ENCODE data around the gene CEP290.

CEP290 gene

DNA sequence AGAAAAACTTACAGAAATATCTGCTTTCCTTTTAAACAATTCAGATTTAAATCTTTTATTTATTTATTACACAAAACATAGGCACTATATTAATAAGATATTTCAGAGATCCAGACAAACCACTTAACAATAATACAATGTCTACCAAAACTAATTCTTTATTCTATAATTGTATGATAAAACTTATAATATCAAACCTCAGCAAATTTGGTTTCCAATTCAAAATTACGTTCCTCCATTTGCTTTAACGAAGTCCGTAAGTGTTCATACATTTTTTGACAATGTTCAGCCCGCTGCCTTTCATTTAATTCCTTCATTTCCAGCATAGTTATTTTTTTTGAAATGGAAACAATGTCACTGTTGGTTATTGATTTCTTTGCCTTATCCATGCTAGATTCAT lies 48.3 kb downstream of the CEP290 start:
- Histone ChIP-seq H2AFZ (ENCODE audit: insufficient read depth, low read length, poor library complexity) (no peak overlapping the region), H3K4me1 (ENCODE audit: control insufficient read depth in 1 of 2, insufficient read depth in 2 of 2, low read length in 2 of 2) (no peaks in the 10 kb centered on the region), H3K27me3 (ENCODE audit: insufficient read depth, low read length) (no peaks in the 10 kb centered on the region), H3K36me3 (ENCODE audit: control insufficient read depth in 1 of 2, insufficient read depth in 2 of 2, low read length in 2 of 2) (peaks cover 0 to 2% of the 10 kb centered on the region in 2 experiments), H3K4me3 (ENCODE audit: low read depth, low read length) (no peak overlapping the region), H3K79me2 (ENCODE audit: control insufficient read depth, insufficient read depth, low read length, poor library complexity) (no peaks in the 10 kb centered on the region), H3K4ac (ENCODE audit: low read depth, low read length) (no peak overlapping the region), H2AK5ac (ENCODE audit: low read length) (no peak overlapping the region), H4K8ac (ENCODE audit: low read depth, low read length) (no peak overlapping the region), H2BK5ac (ENCODE audit: low read depth, low read length, poor library complexity) (no peak overlapping the region), H3K9ac (ENCODE audit: low read length) (no peak overlapping the region), H4K12ac (ENCODE audit: low read depth, low read length) (no peak overlapping the region), H2BK120ac (ENCODE audit: insufficient read depth, low read length, poor library complexity) (no peak overlapping the region), H3K79me1 (ENCODE audit: low read length) (no peaks in the 10 kb centered on the region), H3K4me2 (ENCODE audit: low read length) (no peak overlapping the region), H3K18ac (ENCODE audit: low read length) (no peak overlapping the region), H3K14ac (ENCODE audit: low read length) (no peak overlapping the region), H3K27ac (ENCODE audit: low read depth, low read length) (no peak overlapping the region), H4K91ac (ENCODE audit: low read depth, low read length) (no peak overlapping the region), H3K9me3 (ENCODE audit: insufficient read depth, low read depth, low read length) (no peaks in the 10 kb centered on the region), H2BK12ac (ENCODE audit: low read length) (no peak overlapping the region), H3K23ac (ENCODE audit: low read length) (no peak overlapping the region)
- WGBS (ENCODE audit: extremely low coverage, insufficient coverage, insufficient read length) = no CpG with 5 or more reads among the region's 4 CpGs
- DNase-seq = no peak

DNA sequence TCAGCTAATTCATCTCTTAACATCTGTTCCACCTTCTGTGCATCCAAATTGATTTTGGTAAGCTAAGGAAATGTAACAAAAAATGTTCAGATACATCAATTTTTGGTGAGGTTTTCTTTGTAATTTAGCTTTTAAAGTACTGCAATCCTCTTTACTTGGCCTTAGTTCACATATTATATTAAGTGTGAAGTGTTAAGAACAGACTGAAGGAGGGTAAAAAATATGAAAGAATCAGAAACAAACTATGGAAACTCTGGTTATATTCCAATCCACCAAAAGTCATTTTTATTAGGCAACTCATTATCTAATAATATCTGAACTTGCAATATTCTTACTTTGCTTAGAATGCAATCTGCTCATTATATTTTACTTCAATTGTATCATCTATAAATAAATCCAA lies 49.1 kb downstream of the CEP290 start:
- H3K4me1 ChIP-seq (ENCODE audit: control insufficient read depth in 1 of 2, insufficient read depth in 2 of 2, low read length in 2 of 2) = no peaks in the 10 kb centered on the region
- H3K79me2 ChIP-seq (ENCODE audit: control insufficient read depth, insufficient read depth, low read length, poor library complexity) = no peaks in the 10 kb centered on the region

DNA sequence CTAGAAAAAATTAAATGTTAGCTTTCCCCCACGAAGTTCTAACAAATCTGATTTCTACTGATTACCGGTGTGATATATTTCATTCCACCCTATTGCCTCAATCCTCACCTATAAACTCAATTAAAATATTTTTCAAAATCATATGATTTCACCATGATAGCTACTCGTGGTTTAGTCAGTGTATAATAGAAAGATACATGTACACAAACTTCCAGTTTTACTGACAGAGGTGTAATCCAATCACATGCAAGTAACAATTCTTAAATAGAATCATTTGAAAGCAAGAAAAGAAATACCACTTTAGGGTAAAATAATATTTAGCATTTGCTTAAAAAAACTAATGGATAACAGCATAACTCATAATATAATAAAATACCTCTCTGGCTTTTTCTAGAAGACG lies 57.7 kb downstream of the CEP290 start:
- Histone ChIP-seq H4K91ac (ENCODE audit: low read depth, low read length) (no peak overlapping the region), H3K27ac (ENCODE audit: low read depth, low read length) (no peak overlapping the region), H2BK5ac (ENCODE audit: low read depth, low read length, poor library complexity) (no peak overlapping the region), H3K79me2 (ENCODE audit: control insufficient read depth, insufficient read depth, low read length, poor library complexity) (no peaks in the 10 kb centered on the region), H2AK5ac (ENCODE audit: low read length) (no peak overlapping the region), H3K4me2 (ENCODE audit: low read length) (no peak overlapping the region), H3K36me3 (ENCODE audit: control insufficient read depth in 1 of 2, insufficient read depth in 2 of 2, low read length in 2 of 2) (peaks cover 0 to 4% of the 10 kb centered on the region in 2 experiments), H3K4me1 (ENCODE audit: control insufficient read depth in 1 of 2, insufficient read depth in 2 of 2, low read length in 2 of 2) (no peaks in the 10 kb centered on the region), H4K8ac (ENCODE audit: low read depth, low read length) (no peak overlapping the region), H2BK12ac (ENCODE audit: low read length) (no peak overlapping the region), H3K4me3 (ENCODE audit: low read depth, low read length) (no peak overlapping the region), H3K23ac (ENCODE audit: low read length) (no peak overlapping the region), H2AFZ (ENCODE audit: insufficient read depth, low read length, poor library complexity) (no peak overlapping the region), H4K12ac (ENCODE audit: low read depth, low read length) (no peak overlapping the region), H3K18ac (ENCODE audit: low read length) (no peak overlapping the region), H3K4ac (ENCODE audit: low read depth, low read length) (no peak overlapping the region), H3K79me1 (ENCODE audit: low read length) (no peaks in the 10 kb centered on the region), H3K9me3 (ENCODE audit: insufficient read depth, low read depth, low read length) (no peaks in the 10 kb centered on the region), H3K9ac (ENCODE audit: low read length) (no peak overlapping the region), H3K27me3 (ENCODE audit: insufficient read depth, low read length) (no peaks in the 10 kb centered on the region), H2BK120ac (ENCODE audit: insufficient read depth, low read length, poor library complexity) (no peak overlapping the region), H3K14ac (ENCODE audit: low read length) (no peak overlapping the region)
- no peak for DNase-seq
- WGBS (ENCODE audit: extremely low coverage, insufficient coverage, insufficient read length) = no CpG with 5 or more reads among the region's 4 CpGs

More for the DNA sequence above, 49.1 kb downstream of the CEP290 start:
- no peak overlapping the region for H3K23ac ChIP-seq (ENCODE audit: low read length)
- H3K27ac ChIP-seq (ENCODE audit: low read depth, low read length) = no peak overlapping the region
- H2BK5ac ChIP-seq (ENCODE audit: low read depth, low read length, poor library complexity) = no peak overlapping the region
- no peak overlapping the region for H2BK120ac ChIP-seq (ENCODE audit: insufficient read depth, low read length, poor library complexity)
- no peak for DNase-seq
- no peak overlapping the region for H4K8ac ChIP-seq (ENCODE audit: low read depth, low read length)
- H4K12ac ChIP-seq (ENCODE audit: low read depth, low read length) = no peak overlapping the region
- H3K79me1 ChIP-seq (ENCODE audit: low read length) = no peaks in the 10 kb centered on the region
- H3K14ac ChIP-seq (ENCODE audit: low read length) = no peak overlapping the region
- H4K91ac ChIP-seq (ENCODE audit: low read depth, low read length) = no peak overlapping the region
- no peaks in the 10 kb centered on the region for H3K9me3 ChIP-seq (ENCODE audit: insufficient read depth, low read depth, low read length)
- no peak overlapping the region for H2BK12ac ChIP-seq (ENCODE audit: low read length)
- H2AK5ac ChIP-seq (ENCODE audit: low read length) = no peak overlapping the region
- no peak overlapping the region for H3K4me3 ChIP-seq (ENCODE audit: low read depth, low read length)
- no peak overlapping the region for H3K4me2 ChIP-seq (ENCODE audit: low read length)
- H3K36me3 ChIP-seq (ENCODE audit: control insufficient read depth in 1 of 2, insufficient read depth in 2 of 2, low read length in 2 of 2) = peaks cover 0 to 2% of the 10 kb centered on the region in 2 experiments
- H3K18ac ChIP-seq (ENCODE audit: low read length) = no peak overlapping the region
- no peak overlapping the region for H2AFZ ChIP-seq (ENCODE audit: insufficient read depth, low read length, poor library complexity)
- H3K9ac ChIP-seq (ENCODE audit: low read length) = no peak overlapping the region
- no peaks in the 10 kb centered on the region for H3K27me3 ChIP-seq (ENCODE audit: insufficient read depth, low read length)
- H3K4ac ChIP-seq (ENCODE audit: low read depth, low read length) = no peak overlapping the region

DNA sequence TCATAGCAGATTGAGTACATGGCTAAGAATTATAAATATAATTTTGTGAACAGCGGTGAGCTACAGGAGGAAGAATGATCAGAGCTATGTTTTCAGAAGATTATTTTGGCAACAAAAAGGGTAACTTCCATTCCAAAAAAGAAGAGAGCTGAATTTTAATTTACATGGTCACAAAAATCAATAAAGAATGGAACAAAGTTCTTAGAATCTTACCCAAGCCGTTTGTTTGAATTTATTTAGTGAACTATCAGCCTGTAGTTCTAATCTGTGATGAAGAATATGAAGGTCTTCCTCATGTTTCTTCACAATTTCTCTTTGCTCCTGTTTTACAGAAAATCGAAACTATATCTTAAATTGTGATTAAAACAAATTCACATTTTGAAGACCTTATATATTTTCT lies 58.3 kb downstream of the CEP290 start:
- no peak overlapping the region for H3K23ac ChIP-seq (ENCODE audit: low read length)
- no peak overlapping the region for H4K8ac ChIP-seq (ENCODE audit: low read depth, low read length)

More for the DNA sequence above, 58.3 kb downstream of the CEP290 start:
- no CpG with 5 or more reads among the region's 3 CpGs for WGBS (ENCODE audit: extremely low coverage, insufficient coverage, insufficient read length)
- DNase-seq = no peak
- Histone ChIP-seq H3K27ac (ENCODE audit: low read depth, low read length) (no peak overlapping the region), H3K36me3 (ENCODE audit: control insufficient read depth in 1 of 2, insufficient read depth in 2 of 2, low read length in 2 of 2) (peaks cover 0 to 2% of the 10 kb centered on the region in 2 experiments), H3K18ac (ENCODE audit: low read length) (no peak overlapping the region), H3K9me3 (ENCODE audit: insufficient read depth, low read depth, low read length) (no peaks in the 10 kb centered on the region), H2BK12ac (ENCODE audit: low read length) (no peak overlapping the region), H4K12ac (ENCODE audit: low read depth, low read length) (no peak overlapping the region), H3K79me1 (ENCODE audit: low read length) (no peaks in the 10 kb centered on the region), H2AK5ac (ENCODE audit: low read length) (no peak overlapping the region), H3K4ac (ENCODE audit: low read depth, low read length) (no peak overlapping the region), H3K14ac (ENCODE audit: low read length) (no peak overlapping the region), H3K79me2 (ENCODE audit: control insufficient read depth, insufficient read depth, low read length, poor library complexity) (no peaks in the 10 kb centered on the region), H2BK5ac (ENCODE audit: low read depth, low read length, poor library complexity) (no peak overlapping the region), H4K91ac (ENCODE audit: low read depth, low read length) (no peak overlapping the region), H3K27me3 (ENCODE audit: insufficient read depth, low read length) (no peaks in the 10 kb centered on the region), H3K4me1 (ENCODE audit: control insufficient read depth in 1 of 2, insufficient read depth in 2 of 2, low read length in 2 of 2) (no peaks in the 10 kb centered on the region), H3K4me3 (ENCODE audit: low read depth, low read length) (no peak overlapping the region), H2BK120ac (ENCODE audit: insufficient read depth, low read length, poor library complexity) (no peak overlapping the region), H3K4me2 (ENCODE audit: low read length) (no peak overlapping the region), H3K9ac (ENCODE audit: low read length) (no peak overlapping the region), H2AFZ (ENCODE audit: insufficient read depth, low read length, poor library complexity) (no peak overlapping the region)

Measured in trophoblast cell (in vitro differentiated cells and primary cell).